Loucy (cell line): ENCODE data around the gene NCOR2.

Experiments
- H2AFZ ChIP-seq: fragments of 200-600 bp; sonication (generic); 2 replicates; pipeline ENCODE4 v1.6.0; 2016; ENCODE audit warnings: antibody characterized with exemption, mild to moderate bottlenecking, low read length, moderate library complexity
- H3F3A ChIP-seq: fragments of 200-600 bp; 2 replicates; pipeline ENCODE4 v1.6.0; 2016; ENCODE audit warnings: antibody characterized with exemption, low read depth, mild to moderate bottlenecking
- H3K27me3 ChIP-seq: fragments of 200-600 bp; sonication (generic); 2 replicates; pipeline ENCODE4 v1.6.1; 2014; ENCODE audit warnings: low read length, mild to moderate bottlenecking; ENCODE audit not compliant: insufficient read depth, poor library complexity, severe bottlenecking
- H3K36me3 ChIP-seq: fragments of 200-600 bp; sonication (generic); 2 replicates; pipeline ENCODE4 v1.6.1; 2016; ENCODE audit warnings: low read length; ENCODE audit not compliant: insufficient read depth
- H3K4me1 ChIP-seq: fragments of 200-600 bp; sonication (generic); 2 replicates; pipeline ENCODE4 v1.5.1; 2014; ENCODE audit warnings: low read length, mild to moderate bottlenecking; ENCODE audit not compliant: insufficient read depth, poor library complexity, severe bottlenecking
- H3K4me2 ChIP-seq: fragments of 200-600 bp; sonication (generic); 2 replicates; pipeline ENCODE4 v1.6.0; 2014; ENCODE audit warnings: antibody characterized with exemption, low read length, low read depth, mild to moderate bottlenecking; ENCODE audit not compliant: poor library complexity, severe bottlenecking
- H3K4me3 ChIP-seq: fragments of 200-600 bp; sonication (generic); 2 replicates; pipeline ENCODE4 v1.5.1; 2014; ENCODE audit warnings: low read length, mild to moderate bottlenecking, mixed read lengths; ENCODE audit not compliant: poor library complexity, severe bottlenecking
- H3K79me2 ChIP-seq: fragments of 200-600 bp; sonication (generic); 2 replicates; pipeline ENCODE4 v1.6.1; 2014; ENCODE audit warnings: low read length; ENCODE audit not compliant: insufficient read depth
- H3K9ac ChIP-seq: fragments of 200-600 bp; sonication (generic); 2 replicates; pipeline ENCODE4 v1.6.0; 2014; ENCODE audit warnings: mild to moderate bottlenecking, low read depth, low read length, moderate library complexity; ENCODE audit not compliant: poor library complexity, severe bottlenecking
- H3K9me2 ChIP-seq: fragments of 200-600 bp; sonication (generic); replicated peaks from 2 replicates; pipeline ENCODE4 v1.6.1; 2016; ENCODE audit warnings: low read depth, low read length, mixed read lengths
- H3K9me3 ChIP-seq: fragments of 200-600 bp; sonication (generic); 2 replicates; pipeline ENCODE4 v1.6.1; 2014; ENCODE audit warnings: mild to moderate bottlenecking, antibody characterized with exemption, low read length, low read depth; ENCODE audit not compliant: insufficient read depth
- H4K20me1 ChIP-seq: fragments of 200-600 bp; sonication (generic); 2 replicates; pipeline ENCODE4 v1.6.0; 2014; ENCODE audit warnings: antibody characterized with exemption, low read length, mild to moderate bottlenecking; ENCODE audit not compliant: insufficient read depth, poor library complexity, severe bottlenecking
- EZH2phosphoT487 ChIP-seq: fragments of 200-600 bp; IDR thresholded peaks from 2 replicates; pipeline ENCODE4 v1.6.1; 2018; ENCODE audit warnings: antibody characterized with exemption, mild to moderate bottlenecking, moderate library complexity, borderline replicate concordance
- TF ChIP-seq, protein P1 (sequence below): fragments of 200-600 bp; sonication (generic); conservative IDR thresholded peaks from 2 replicates; pipeline ENCODE4 v1.5.1; 2014; ENCODE audit warnings: mild to moderate bottlenecking, antibody characterized with exemption, low read length

NCOR2 gene

GRCh38 chr12:124534776-124535740 is 32.4 kb downstream of the NCOR2 start:
- peaks cover 4% of the 10 kb centered on the region; the same call in 1 of the 2 replicates for H3K36me3 ChIP-seq
- H3K9me3 ChIP-seq: no peaks in the 10 kb centered on the region
- H3K9ac ChIP-seq: no peak overlapping the region
- H3K27me3 ChIP-seq: no peaks in the 10 kb centered on the region
- no peak overlapping the region for H2AFZ ChIP-seq
- H3K9me2 ChIP-seq: no peaks in the 10 kb centered on the region
- H3K79me2 ChIP-seq: peaks cover 98% of the 10 kb centered on the region
- no peak overlapping the region for H3K4me2 ChIP-seq
- no peak overlapping the region for H3K4me3 ChIP-seq
- peaks cover 18% of the 10 kb centered on the region for H3K4me1 ChIP-seq
- TF ChIP-seq, protein P1, sequence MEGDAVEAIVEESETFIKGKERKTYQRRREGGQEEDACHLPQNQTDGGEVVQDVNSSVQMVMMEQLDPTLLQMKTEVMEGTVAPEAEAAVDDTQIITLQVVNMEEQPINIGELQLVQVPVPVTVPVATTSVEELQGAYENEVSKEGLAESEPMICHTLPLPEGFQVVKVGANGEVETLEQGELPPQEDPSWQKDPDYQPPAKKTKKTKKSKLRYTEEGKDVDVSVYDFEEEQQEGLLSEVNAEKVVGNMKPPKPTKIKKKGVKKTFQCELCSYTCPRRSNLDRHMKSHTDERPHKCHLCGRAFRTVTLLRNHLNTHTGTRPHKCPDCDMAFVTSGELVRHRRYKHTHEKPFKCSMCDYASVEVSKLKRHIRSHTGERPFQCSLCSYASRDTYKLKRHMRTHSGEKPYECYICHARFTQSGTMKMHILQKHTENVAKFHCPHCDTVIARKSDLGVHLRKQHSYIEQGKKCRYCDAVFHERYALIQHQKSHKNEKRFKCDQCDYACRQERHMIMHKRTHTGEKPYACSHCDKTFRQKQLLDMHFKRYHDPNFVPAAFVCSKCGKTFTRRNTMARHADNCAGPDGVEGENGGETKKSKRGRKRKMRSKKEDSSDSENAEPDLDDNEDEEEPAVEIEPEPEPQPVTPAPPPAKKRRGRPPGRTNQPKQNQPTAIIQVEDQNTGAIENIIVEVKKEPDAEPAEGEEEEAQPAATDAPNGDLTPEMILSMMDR: no peak
- TF ChIP-seq EZH2phosphoT487: no peak
- H4K20me1 ChIP-seq: peaks cover 56% of the 10 kb centered on the region
- H3F3A ChIP-seq: no peaks in the 10 kb centered on the region

DNA sequence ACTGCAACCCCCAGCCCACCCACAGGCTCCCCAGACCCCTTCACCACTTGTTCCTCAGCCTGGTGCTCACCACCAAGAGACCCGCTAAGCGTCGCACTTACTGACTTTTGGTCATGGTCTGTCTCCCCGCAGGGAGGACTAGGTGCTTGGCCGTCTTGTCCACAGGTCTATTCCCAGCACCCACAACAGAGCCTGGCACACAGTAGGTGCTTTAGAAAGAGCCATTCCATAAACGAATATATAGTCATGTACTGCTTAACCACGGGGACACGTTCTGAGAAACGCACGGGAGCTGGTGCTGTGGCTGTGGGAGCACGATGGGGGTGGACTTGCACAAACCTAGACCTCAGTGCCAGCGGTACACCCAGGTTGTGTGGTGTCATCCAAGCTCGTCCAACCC is 34.0 kb downstream of the NCOR2 start:
- Histone ChIP-seq H3K79me2 (peaks cover 90% of the 10 kb centered on the region), H2AFZ (no peak overlapping the region), H3K9me3 (no peaks in the 10 kb centered on the region), H3K4me3 (no peak overlapping the region), H3K4me2 (no peak overlapping the region), H4K20me1 (peaks cover 42% of the 10 kb centered on the region), H3K36me3 (peaks cover 4% of the 10 kb centered on the region; the same call in 1 of the 2 replicates), H3K4me1 (peaks cover 3% of the 10 kb centered on the region), H3K9me2 (no peaks in the 10 kb centered on the region), H3K9ac (no peak overlapping the region), H3K27me3 (no peaks in the 10 kb centered on the region), H3F3A (no peaks in the 10 kb centered on the region)
- TF ChIP-seq EZH2phosphoT487: no peak
- TF ChIP-seq, protein P1: no peak

DNA sequence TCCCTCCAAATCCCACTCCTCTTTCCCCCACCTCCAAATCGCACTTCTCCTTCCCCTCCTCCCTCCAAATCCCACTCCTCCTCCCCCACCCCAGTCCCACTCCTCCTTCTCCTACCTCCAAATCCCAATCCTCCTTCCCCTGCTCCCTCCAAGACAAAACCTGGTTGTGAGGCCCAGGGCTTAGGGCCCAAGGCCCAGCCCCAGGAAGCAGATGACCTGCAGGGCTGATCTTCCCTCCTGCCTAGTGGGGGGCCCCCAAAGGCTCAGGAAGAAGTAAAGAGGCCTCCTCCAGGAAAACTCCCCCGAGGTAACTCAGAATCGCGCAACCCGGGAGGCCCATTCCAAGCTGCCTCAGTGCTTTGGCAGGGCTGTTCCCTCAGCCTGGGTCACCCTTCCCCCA is 34.4 kb downstream of the NCOR2 start:
- H3K4me2 ChIP-seq: no peak overlapping the region

More for the DNA sequence above, 34.4 kb downstream of the NCOR2 start:
- H3K9me2 ChIP-seq: no peaks in the 10 kb centered on the region
- no peak overlapping the region for H3K9ac ChIP-seq
- peaks cover 38% of the 10 kb centered on the region for H4K20me1 ChIP-seq
- H3K79me2 ChIP-seq: peaks cover 90% of the 10 kb centered on the region
- no peaks in the 10 kb centered on the region for H3K4me1 ChIP-seq
- H3K27me3 ChIP-seq: no peaks in the 10 kb centered on the region
- TF ChIP-seq, protein P1: no peak
- no peak for TF ChIP-seq EZH2phosphoT487
- H3K4me3 ChIP-seq: no peak overlapping the region
- H2AFZ ChIP-seq: no peak overlapping the region
- H3F3A ChIP-seq: no peaks in the 10 kb centered on the region
- no peaks in the 10 kb centered on the region for H3K9me3 ChIP-seq
- peaks cover 4% of the 10 kb centered on the region; the same call in 1 of the 2 replicates for H3K36me3 ChIP-seq
